ENCODE results near the gene DHX8. TPM values are rescaled to one million over a fixed set of nuclear protein-coding genes. Genes with fewer than 3 reads are reported as not detected.

DHX8 gene
- total RNA-seq, 1 experiment from 2014 or later = 53.5 TPM

GRCh38 chr17:43463241-43463640, 20.5 kb upstream of the DHX8 start:
- CTCF ChIA-PET = no interaction called here
- BruUV-seq (replicated peaks) = no TSS peak
- ATAC-seq (no peak), DNase-seq (ENCODE audit: low read depth, low spot score) (no peak)
- Histone ChIP-seq H3K4me3 (replicated peaks in 1 of 2; ENCODE audit: low read depth in 1 of 2, low read length in 2 of 2) (no peak overlapping the region), H2AFZ (ENCODE audit: low read depth, low read length, poor library complexity, severe bottlenecking) (no peak overlapping the region), H4K20me1 (ENCODE audit: insufficient read depth) (no peaks in the 10 kb centered on the region), H3K79me2 (ENCODE audit: insufficient read depth, low read length) (no peaks in the 10 kb centered on the region), H3K27ac (ENCODE audit: low read depth, low read length) (no peak overlapping the region), H3K4me2 (ENCODE audit: low read length) (no peak overlapping the region), H3K9me2 (ENCODE audit: insufficient read depth) (no peaks in the 10 kb centered on the region), H3K4me1 (ENCODE audit: control insufficient read depth in 1 of 2, insufficient read depth in 2 of 2, low read length in 2 of 2) (peaks cover 0 to 7% of the 10 kb centered on the region in 2 experiments; a peak in 2 of 4 replicates), H3K36me3 (ENCODE audit: control insufficient read depth in 1 of 2, insufficient read depth in 2 of 2, low read length in 2 of 2) (no peaks in the 10 kb centered on the region), H3K27me3 (ENCODE audit: insufficient read depth, low read length) (no peaks in the 10 kb centered on the region), H3K9ac (ENCODE audit: low read length) (no peak overlapping the region), H3K9me3 (ENCODE audit: control insufficient read depth in 1 of 2, insufficient read depth in 1 of 2, low read depth in 1 of 2, low read length in 2 of 2) (no peaks in the 10 kb centered on the region)
- POLR2A ChIA-PET = no interaction called here
- intact Hi-C loops (cut with micrococcal nuclease) = no loop called here
- RAD21 ChIA-PET (ENCODE audit: low non-redundant PET in 1 of 2, low total read pairs in 2 of 2, uncharacterized antibody in 2 of 2, unreplicated experiment in 2 of 2) = no interaction called here
- no peak for TF ChIP-seq ZBTB33 (IDR thresholded peaks at IDR 0.05; ENCODE audit: extremely low read depth, insufficient replicate concordance, low read length)
- no peak for TF ChIP-seq CTCF (IDR thresholded peaks at IDR 0.05 in 2 of 3, conservative IDR thresholded peaks at IDR 0.05 in 1 of 3; ENCODE audit: borderline replicate concordance in 1 of 3, insufficient read depth in 1 of 3, low read depth in 2 of 3, low read length in 2 of 3)
- TF ChIP-seq ZFX (IDR thresholded peaks at IDR 0.05) = no peak
- no peak for TF ChIP-seq CBX3 (IDR thresholded peaks at IDR 0.05; ENCODE audit: low read depth)
- no peak for TF ChIP-seq ZNF274 (IDR thresholded peaks at IDR 0.05; ENCODE audit: low read depth, low read length)
- no peak for TF ChIP-seq RAD21 (IDR thresholded peaks at IDR 0.05; ENCODE audit: low read depth)
- TF ChIP-seq MAX (IDR thresholded peaks at IDR 0.05) = no peak

Data from HCT116 (cell line).